ENCODE data around the gene S100A3. TPM values are rescaled to one million over a fixed set of nuclear protein-coding genes. Genes with fewer than 3 reads are reported as not detected.

The S100A3 gene
- polyA plus RNA-seq, 1 donor (not counting 4 experiments of a cell fraction or from before 2014, with no cell fraction given), result 15.1 TPM

DNA sequence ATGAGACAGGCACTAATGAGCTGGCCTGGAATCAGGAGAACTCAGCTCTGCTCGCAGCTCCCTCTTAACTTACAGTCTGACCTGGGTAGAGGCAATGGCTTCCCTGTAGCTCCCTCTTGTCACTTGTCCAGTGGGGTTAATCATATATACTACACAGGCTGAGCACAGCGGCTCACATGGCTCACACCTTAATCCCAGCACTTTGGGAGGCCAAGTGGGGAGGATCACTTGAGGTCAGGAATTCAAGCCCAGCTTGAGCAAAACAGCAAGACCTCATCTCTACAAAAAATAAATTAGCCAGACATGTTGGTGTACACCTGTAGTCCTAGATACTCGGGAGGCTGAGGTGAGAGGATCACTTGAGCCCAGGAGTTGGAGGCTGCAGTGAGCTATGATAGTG is 17.4 kb downstream of the S100A3 start:
- peaks cover 8% of the 10 kb centered on the region for H4K20me1 ChIP-seq (ENCODE audit: control insufficient read depth, extremely low read depth, insufficient read depth, low read length)

DNA sequence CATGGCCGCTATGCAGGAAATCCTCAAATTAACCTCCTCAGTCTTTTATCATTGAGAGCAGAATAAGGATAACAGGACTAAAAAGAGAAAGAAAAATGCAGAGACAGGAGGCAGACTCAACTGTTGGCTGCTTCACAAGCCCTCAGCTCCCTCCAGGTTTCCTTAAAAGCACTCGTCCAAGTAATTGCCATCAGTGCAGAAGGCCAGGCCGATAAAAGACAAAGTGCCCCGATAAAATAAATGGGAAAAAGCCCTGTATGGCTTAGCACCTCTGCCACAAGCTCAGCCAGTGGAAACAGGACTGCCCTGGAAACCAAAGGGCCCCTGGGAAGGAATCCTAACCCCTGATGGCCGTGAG is 21.4 kb downstream of the S100A3 start:
- peaks cover 41% of the 10 kb centered on the region for H3K4me1 ChIP-seq (ENCODE audit: control insufficient read depth, extremely low read depth, insufficient read depth, low read length)
- H3K4me3 ChIP-seq (ENCODE audit: control insufficient read depth in 2 of 3, extremely low read depth in 1 of 3, insufficient read depth in 2 of 3, low read depth in 1 of 3, low read length in 3 of 3), result no peak overlapping the region
- no peaks in the 10 kb centered on the region for H3K79me2 ChIP-seq (ENCODE audit: control insufficient read depth, insufficient read depth, low read length)
- peak overlapping the region; percentile 86 for H3K4me2 ChIP-seq (ENCODE audit: control insufficient read depth, extremely low read depth, insufficient read depth, low read depth, low read length)
- peaks cover 2% of the 10 kb centered on the region for H3K9me1 ChIP-seq (ENCODE audit: control insufficient read depth, extremely low read depth, insufficient read depth, low read length)
- no peaks in the 10 kb centered on the region for H3K9me3 ChIP-seq (ENCODE audit: control insufficient read depth, low read depth, low read length)
- peak overlapping the region; percentile 95 for H3K27ac ChIP-seq (ENCODE audit: control insufficient read depth, insufficient read depth, low read length)
- H3K9ac ChIP-seq (ENCODE audit: control insufficient read depth, extremely low read depth, insufficient read depth, low read length), result no peak overlapping the region
- H4K20me1 ChIP-seq (ENCODE audit: control insufficient read depth, extremely low read depth, insufficient read depth, low read length), result no peaks in the 10 kb centered on the region
- FAIRE-seq (no peak), DNase-seq (ENCODE audit: low read depth, low spot score) (no peak)
- dilution Hi-C loops (cut with MboI; ENCODE audit: extremely low pct_ligation_motif_present, low sequenced_read_pairs), result no loop called here
- no peak overlapping the region for H2AFZ ChIP-seq (ENCODE audit: control insufficient read depth, low read length)
- H3K27me3 ChIP-seq (ENCODE audit: control insufficient read depth, extremely low read depth, insufficient read depth, low read length), result no peaks in the 10 kb centered on the region
- H3K36me3 ChIP-seq (ENCODE audit: control insufficient read depth in 2 of 2, extremely low read depth in 1 of 2, insufficient read depth in 2 of 2, low read length in 2 of 2), result no peaks in the 10 kb centered on the region
- TF ChIP-seq EZH2 (IDR thresholded peaks at IDR 0.05; ENCODE audit: low read length), result no peak

More for the DNA sequence above, 17.4 kb downstream of the S100A3 start:
- Histone ChIP-seq H3K9me1 (ENCODE audit: control insufficient read depth, extremely low read depth, insufficient read depth, low read length) (no peaks in the 10 kb centered on the region), H3K36me3 (ENCODE audit: control insufficient read depth in 2 of 2, extremely low read depth in 1 of 2, insufficient read depth in 2 of 2, low read length in 2 of 2) (peaks cover 2 to 15% of the 10 kb centered on the region in 2 experiments), H3K4me1 (ENCODE audit: control insufficient read depth, extremely low read depth, insufficient read depth, low read length) (peaks cover 55% of the 10 kb centered on the region), H3K9me3 (ENCODE audit: control insufficient read depth, low read depth, low read length) (no peaks in the 10 kb centered on the region), H3K9ac (ENCODE audit: control insufficient read depth, extremely low read depth, insufficient read depth, low read length) (no peak overlapping the region), H2AFZ (ENCODE audit: control insufficient read depth, low read length) (no peak overlapping the region), H3K27me3 (ENCODE audit: control insufficient read depth, extremely low read depth, insufficient read depth, low read length) (no peaks in the 10 kb centered on the region), H3K4me3 (ENCODE audit: control insufficient read depth in 2 of 3, extremely low read depth in 1 of 3, insufficient read depth in 2 of 3, low read depth in 1 of 3, low read length in 3 of 3) (no peak overlapping the region), H3K4me2 (ENCODE audit: control insufficient read depth, extremely low read depth, insufficient read depth, low read depth, low read length) (no peak overlapping the region), H3K27ac (ENCODE audit: control insufficient read depth, insufficient read depth, low read length) (no peak overlapping the region), H3K79me2 (ENCODE audit: control insufficient read depth, insufficient read depth, low read length) (peaks cover 16% of the 10 kb centered on the region)
- no peak for FAIRE-seq
- DNase-seq (ENCODE audit: low read depth, low spot score), result no peak
- no peak for TF ChIP-seq EZH2 (IDR thresholded peaks at IDR 0.05; ENCODE audit: low read length)
- TF ChIP-seq, protein P1, sequence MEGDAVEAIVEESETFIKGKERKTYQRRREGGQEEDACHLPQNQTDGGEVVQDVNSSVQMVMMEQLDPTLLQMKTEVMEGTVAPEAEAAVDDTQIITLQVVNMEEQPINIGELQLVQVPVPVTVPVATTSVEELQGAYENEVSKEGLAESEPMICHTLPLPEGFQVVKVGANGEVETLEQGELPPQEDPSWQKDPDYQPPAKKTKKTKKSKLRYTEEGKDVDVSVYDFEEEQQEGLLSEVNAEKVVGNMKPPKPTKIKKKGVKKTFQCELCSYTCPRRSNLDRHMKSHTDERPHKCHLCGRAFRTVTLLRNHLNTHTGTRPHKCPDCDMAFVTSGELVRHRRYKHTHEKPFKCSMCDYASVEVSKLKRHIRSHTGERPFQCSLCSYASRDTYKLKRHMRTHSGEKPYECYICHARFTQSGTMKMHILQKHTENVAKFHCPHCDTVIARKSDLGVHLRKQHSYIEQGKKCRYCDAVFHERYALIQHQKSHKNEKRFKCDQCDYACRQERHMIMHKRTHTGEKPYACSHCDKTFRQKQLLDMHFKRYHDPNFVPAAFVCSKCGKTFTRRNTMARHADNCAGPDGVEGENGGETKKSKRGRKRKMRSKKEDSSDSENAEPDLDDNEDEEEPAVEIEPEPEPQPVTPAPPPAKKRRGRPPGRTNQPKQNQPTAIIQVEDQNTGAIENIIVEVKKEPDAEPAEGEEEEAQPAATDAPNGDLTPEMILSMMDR (optimal IDR thresholded peaks at IDR 0.05 in 1 of 3, IDR thresholded peaks at IDR 0.05 in 1 of 3, conservative IDR thresholded peaks at IDR 0.05 in 1 of 3; ENCODE audit: extremely low read depth in 1 of 3, insufficient read depth in 2 of 3, low read length in 3 of 3), result no peak
- dilution Hi-C loops (cut with MboI; ENCODE audit: extremely low pct_ligation_motif_present, low sequenced_read_pairs), result no loop called here
